ENCODE data around the gene BHLHE40. TPM values are rescaled to one million over a fixed set of nuclear protein-coding genes. Genes with fewer than 3 reads are reported as not detected.
A peak's percentile ranks its signal among the peaks of the same experiment; 100 is the strongest.

The BHLHE40 gene
- polyA plus RNA-seq, 1 of the 3 experiments (the other 2 are of a cell fraction) = 62.2 TPM

GRCh38 chr3:4980229-4981203 is 1.3 kb downstream of the BHLHE40 start (continued):
- TF ChIP-seq, protein P1, sequence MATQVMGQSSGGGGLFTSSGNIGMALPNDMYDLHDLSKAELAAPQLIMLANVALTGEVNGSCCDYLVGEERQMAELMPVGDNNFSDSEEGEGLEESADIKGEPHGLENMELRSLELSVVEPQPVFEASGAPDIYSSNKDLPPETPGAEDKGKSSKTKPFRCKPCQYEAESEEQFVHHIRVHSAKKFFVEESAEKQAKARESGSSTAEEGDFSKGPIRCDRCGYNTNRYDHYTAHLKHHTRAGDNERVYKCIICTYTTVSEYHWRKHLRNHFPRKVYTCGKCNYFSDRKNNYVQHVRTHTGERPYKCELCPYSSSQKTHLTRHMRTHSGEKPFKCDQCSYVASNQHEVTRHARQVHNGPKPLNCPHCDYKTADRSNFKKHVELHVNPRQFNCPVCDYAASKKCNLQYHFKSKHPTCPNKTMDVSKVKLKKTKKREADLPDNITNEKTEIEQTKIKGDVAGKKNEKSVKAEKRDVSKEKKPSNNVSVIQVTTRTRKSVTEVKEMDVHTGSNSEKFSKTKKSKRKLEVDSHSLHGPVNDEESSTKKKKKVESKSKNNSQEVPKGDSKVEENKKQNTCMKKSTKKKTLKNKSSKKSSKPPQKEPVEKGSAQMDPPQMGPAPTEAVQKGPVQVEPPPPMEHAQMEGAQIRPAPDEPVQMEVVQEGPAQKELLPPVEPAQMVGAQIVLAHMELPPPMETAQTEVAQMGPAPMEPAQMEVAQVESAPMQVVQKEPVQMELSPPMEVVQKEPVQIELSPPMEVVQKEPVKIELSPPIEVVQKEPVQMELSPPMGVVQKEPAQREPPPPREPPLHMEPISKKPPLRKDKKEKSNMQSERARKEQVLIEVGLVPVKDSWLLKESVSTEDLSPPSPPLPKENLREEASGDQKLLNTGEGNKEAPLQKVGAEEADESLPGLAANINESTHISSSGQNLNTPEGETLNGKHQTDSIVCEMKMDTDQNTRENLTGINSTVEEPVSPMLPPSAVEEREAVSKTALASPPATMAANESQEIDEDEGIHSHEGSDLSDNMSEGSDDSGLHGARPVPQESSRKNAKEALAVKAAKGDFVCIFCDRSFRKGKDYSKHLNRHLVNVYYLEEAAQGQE (IDR thresholded peaks at IDR 0.05; ENCODE audit: low read depth, low read length) = peak; percentile 51; the same call in 1 of the 2 replicates
- TF ChIP-seq MEF2A (IDR thresholded peaks at IDR 0.05; ENCODE audit: borderline replicate concordance, low read depth) = no peak
- TF ChIP-seq FOXM1 (IDR thresholded peaks at IDR 0.05; ENCODE audit: low read depth) = no peak
- 0 out of 2 replicates have a peak, but pooled peaks have one; percentile 19 for TF ChIP-seq YY1 (IDR thresholded peaks at IDR 0.05; ENCODE audit: low read depth)
- no peak for TF ChIP-seq USF1 (IDR thresholded peaks at IDR 0.05; ENCODE audit: borderline replicate concordance, low read depth)
- peak; percentile 76 for TF ChIP-seq CHD2 (IDR thresholded peaks at IDR 0.05; ENCODE audit: low read length, partially characterized antibody)
- no peak for TF ChIP-seq RFX5 (IDR thresholded peaks at IDR 0.05; ENCODE audit: low read length)
- peak; percentile 65 for TF ChIP-seq TAF1 (IDR thresholded peaks at IDR 0.05; ENCODE audit: borderline replicate concordance, low read depth, low read length)
- TF ChIP-seq RAD21 (IDR thresholded peaks at IDR 0.05; ENCODE audit: low read length) = peak; percentile 60
- no peak; the same call in 1 of the 2 replicates for TF ChIP-seq MXI1 (IDR thresholded peaks at IDR 0.05; ENCODE audit: low read depth, low read length)
- TF ChIP-seq TEAD4 (IDR thresholded peaks at IDR 0.05; ENCODE audit: borderline replicate concordance, insufficient read depth) = no peak
- TF ChIP-seq SIN3A (IDR thresholded peaks at IDR 0.05; ENCODE audit: borderline replicate concordance, low read depth, low read length) = peak; percentile 81; the same call in 1 of the 2 replicates
- peak in 1 of 2 experiments; percentile 56; a peak in 1 of 4 replicates for TF ChIP-seq EP300 (IDR thresholded peaks at IDR 0.05; ENCODE audit: borderline replicate concordance in 1 of 2, low read depth in 1 of 2, low read length in 1 of 2)
- TF ChIP-seq POLR2AphosphoS5 (IDR thresholded peaks at IDR 0.05; ENCODE audit: low read depth, low read length) = peak; percentile 63; the same call in 1 of the 2 replicates
- no peak for TF ChIP-seq GATA2 (CRISPR knock-in tag; IDR thresholded peaks at IDR 0.05)
- TF ChIP-seq, protein P2, sequence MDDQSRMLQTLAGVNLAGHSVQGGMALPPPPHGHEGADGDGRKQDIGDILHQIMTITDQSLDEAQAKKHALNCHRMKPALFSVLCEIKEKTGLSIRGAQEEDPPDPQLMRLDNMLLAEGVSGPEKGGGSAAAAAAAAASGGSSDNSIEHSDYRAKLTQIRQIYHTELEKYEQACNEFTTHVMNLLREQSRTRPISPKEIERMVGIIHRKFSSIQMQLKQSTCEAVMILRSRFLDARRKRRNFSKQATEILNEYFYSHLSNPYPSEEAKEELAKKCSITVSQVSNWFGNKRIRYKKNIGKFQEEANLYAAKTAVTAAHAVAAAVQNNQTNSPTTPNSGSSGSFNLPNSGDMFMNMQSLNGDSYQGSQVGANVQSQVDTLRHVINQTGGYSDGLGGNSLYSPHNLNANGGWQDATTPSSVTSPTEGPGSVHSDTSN (IDR thresholded peaks at IDR 0.05) = peak; percentile 18; the same call in 1 of the 2 replicates
- TF ChIP-seq SMC3 (IDR thresholded peaks at IDR 0.05; ENCODE audit: low read depth, low read length) = peak; percentile 71
- TF ChIP-seq FOSL2 (IDR thresholded peaks at IDR 0.05; ENCODE audit: borderline replicate concordance, low read depth) = peak; percentile 59; the same call in 1 of the 2 replicates
- TF ChIP-seq NFIC (IDR thresholded peaks at IDR 0.05; ENCODE audit: borderline replicate concordance) = peak; percentile 96
- TF ChIP-seq NRF1 (IDR thresholded peaks at IDR 0.05; ENCODE audit: low read depth, low read length) = no peak
- TF ChIP-seq, protein P3, sequence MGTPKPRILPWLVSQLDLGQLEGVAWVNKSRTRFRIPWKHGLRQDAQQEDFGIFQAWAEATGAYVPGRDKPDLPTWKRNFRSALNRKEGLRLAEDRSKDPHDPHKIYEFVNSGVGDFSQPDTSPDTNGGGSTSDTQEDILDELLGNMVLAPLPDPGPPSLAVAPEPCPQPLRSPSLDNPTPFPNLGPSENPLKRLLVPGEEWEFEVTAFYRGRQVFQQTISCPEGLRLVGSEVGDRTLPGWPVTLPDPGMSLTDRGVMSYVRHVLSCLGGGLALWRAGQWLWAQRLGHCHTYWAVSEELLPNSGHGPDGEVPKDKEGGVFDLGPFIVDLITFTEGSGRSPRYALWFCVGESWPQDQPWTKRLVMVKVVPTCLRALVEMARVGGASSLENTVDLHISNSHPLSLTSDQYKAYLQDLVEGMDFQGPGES (IDR thresholded peaks at IDR 0.05; ENCODE audit: low read depth, low read length) = no peak
- TF ChIP-seq RXRA (IDR thresholded peaks at IDR 0.05; ENCODE audit: borderline replicate concordance, low read depth) = peak; percentile 47; the same call in 1 of the 2 replicates
- no peak for TF ChIP-seq FOXJ3 (CRISPR knock-in tag; IDR thresholded peaks at IDR 0.05)
